Astrocyte (in vitro differentiated cells and primary cell): Measurements from ENCODE around the gene KCNG1.

Source experiments
- EZH2 ChIP-seq: IDR thresholded peaks from 2 replicates; pipeline ENCODE4 v1.6.1; 2012; ENCODE audit warnings: mild to moderate bottlenecking, low read length, inconsistent platforms; ENCODE audit not compliant: insufficient read depth
- TF ChIP-seq, protein P1 (sequence below): IDR thresholded peaks from 2 replicates; pipeline ENCODE4 v1.5.1; 2011; ENCODE audit warnings: low read depth, mild to moderate bottlenecking, inconsistent platforms, low read length, moderate library complexity; ENCODE audit not compliant: insufficient read depth

GRCh38 chr20:51043811-51044210 is 20.9 kb upstream of the KCNG1 start:
- TF ChIP-seq, protein P1, sequence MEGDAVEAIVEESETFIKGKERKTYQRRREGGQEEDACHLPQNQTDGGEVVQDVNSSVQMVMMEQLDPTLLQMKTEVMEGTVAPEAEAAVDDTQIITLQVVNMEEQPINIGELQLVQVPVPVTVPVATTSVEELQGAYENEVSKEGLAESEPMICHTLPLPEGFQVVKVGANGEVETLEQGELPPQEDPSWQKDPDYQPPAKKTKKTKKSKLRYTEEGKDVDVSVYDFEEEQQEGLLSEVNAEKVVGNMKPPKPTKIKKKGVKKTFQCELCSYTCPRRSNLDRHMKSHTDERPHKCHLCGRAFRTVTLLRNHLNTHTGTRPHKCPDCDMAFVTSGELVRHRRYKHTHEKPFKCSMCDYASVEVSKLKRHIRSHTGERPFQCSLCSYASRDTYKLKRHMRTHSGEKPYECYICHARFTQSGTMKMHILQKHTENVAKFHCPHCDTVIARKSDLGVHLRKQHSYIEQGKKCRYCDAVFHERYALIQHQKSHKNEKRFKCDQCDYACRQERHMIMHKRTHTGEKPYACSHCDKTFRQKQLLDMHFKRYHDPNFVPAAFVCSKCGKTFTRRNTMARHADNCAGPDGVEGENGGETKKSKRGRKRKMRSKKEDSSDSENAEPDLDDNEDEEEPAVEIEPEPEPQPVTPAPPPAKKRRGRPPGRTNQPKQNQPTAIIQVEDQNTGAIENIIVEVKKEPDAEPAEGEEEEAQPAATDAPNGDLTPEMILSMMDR: no peak
- no peak for TF ChIP-seq EZH2
